AG04449 (cell line): ENCODE data around the gene GPR137C.

Source experiments
- CTCF ChIA-PET: fragments of 350-600 bp; formaldehyde crosslinking; extraction: SDS; loops from one replicate; lab custom pipeline; 2021; ENCODE audit warnings: antibody characterized with exemption; lab: Yijun Ruan, JAX
- POLR2A ChIA-PET: fragments of 400-600, 350-600 bp; formaldehyde crosslinking; extraction: SDS; loops from one replicate; lab custom pipeline; 2020; ENCODE audit warnings: antibody characterized with exemption, inconsistent platforms; lab: Yijun Ruan, JAX
- DNase-seq: peaks from one replicate; pipeline ENCODE4 v3.0.0-alpha.2; 2010; ENCODE audit warnings: low read depth, low spot score
- H3K4me3 ChIP-seq: 2 replicates; pipeline ENCODE4 v1.5.1; 2011; ENCODE audit warnings: low read depth, mild to moderate bottlenecking, control low read depth, low read length
- CTCF ChIP-seq: IDR thresholded peaks from one replicate; pipeline ENCODE4 v1.5.1; 2011; ENCODE audit warnings: mild to moderate bottlenecking, moderate library complexity, low read length, control low read depth, inconsistent platforms; ENCODE audit not compliant: insufficient read depth; ENCODE audit errors: missing control alignments

The GPR137C gene

GRCh38 chr14:52661314-52661713 is 108.7 kb downstream of the GPR137C start:
- TF ChIP-seq CTCF: no peak
- no peak overlapping the region for H3K4me3 ChIP-seq
- no peak for DNase-seq
- CTCF ChIA-PET: no interaction called here
- POLR2A ChIA-PET: no interaction called here

- TF ChIP-seq CTCF: no peak
- POLR2A ChIA-PET: no interaction called here
- CTCF ChIA-PET: no interaction called here
- no peak for DNase-seq
- no peak overlapping the region for H3K4me3 ChIP-seq
Measured at GRCh38 chr14:52663850-52664249, 111.2 kb downstream of the GPR137C start.

- ChIA-PET CTCF (interaction anchor here (1.5 kb wide), 1 partner anchor 11 kb away, joined by 4 read pairs; no protein-coding TSS in a partner anchor), POLR2A (no interaction called here)
- H3K4me3 ChIP-seq: no peak overlapping the region
- TF ChIP-seq CTCF: peak; percentile 11
- no peak for DNase-seq
Measured at GRCh38 chr14:52678591-52678990, 126.0 kb downstream of the GPR137C start.

- POLR2A ChIA-PET: no interaction called here
- CTCF ChIA-PET: no interaction called here
- TF ChIP-seq CTCF: no peak
- DNase-seq: no peak
- no peak overlapping the region for H3K4me3 ChIP-seq
Measured at GRCh38 chr14:52683985-52684520, 131.4 kb downstream of the GPR137C start.

- H3K4me3 ChIP-seq: no peak overlapping the region
- DNase-seq: no peak
- ChIA-PET CTCF (no interaction called here), POLR2A (no interaction called here)
- TF ChIP-seq CTCF: no peak
Measured at GRCh38 chr14:52686176-52686575, 133.5 kb downstream of the GPR137C start.
